ENCODE results near the gene DCTD. TPM values are rescaled to one million over a fixed set of nuclear protein-coding genes. Genes with fewer than 3 reads are reported as not detected.

Gene DCTD
- total RNA-seq, 1 experiment from 2014 or later = 113 TPM

DNA sequence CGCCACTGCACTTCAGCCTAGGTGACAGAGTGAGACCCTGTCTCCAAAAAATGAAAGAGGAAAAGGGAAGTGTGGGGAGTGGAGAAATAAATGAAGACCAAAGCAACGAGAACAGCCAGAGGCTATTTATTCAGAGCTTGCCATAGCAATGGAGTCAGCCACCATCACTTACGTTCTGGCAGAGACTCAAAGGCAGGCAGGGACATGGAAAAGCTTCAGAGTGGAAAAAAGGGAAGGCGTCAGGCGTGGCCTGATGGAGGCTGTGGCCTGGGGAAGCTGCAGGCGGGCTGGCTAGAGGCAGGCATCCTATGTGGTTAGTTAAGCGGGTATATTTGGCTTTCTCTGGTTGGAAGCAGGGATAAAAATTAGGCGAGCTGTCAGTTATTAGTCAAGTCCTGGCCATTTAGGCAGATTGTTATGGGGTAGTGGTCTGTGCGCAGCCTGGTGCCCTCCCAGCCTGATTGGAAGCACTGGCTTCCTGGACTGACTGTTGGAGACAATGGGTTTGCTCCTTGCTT is 73.3 kb downstream of the DCTD start:
- no peak for DNase-seq (ENCODE audit: low read depth)

DNA sequence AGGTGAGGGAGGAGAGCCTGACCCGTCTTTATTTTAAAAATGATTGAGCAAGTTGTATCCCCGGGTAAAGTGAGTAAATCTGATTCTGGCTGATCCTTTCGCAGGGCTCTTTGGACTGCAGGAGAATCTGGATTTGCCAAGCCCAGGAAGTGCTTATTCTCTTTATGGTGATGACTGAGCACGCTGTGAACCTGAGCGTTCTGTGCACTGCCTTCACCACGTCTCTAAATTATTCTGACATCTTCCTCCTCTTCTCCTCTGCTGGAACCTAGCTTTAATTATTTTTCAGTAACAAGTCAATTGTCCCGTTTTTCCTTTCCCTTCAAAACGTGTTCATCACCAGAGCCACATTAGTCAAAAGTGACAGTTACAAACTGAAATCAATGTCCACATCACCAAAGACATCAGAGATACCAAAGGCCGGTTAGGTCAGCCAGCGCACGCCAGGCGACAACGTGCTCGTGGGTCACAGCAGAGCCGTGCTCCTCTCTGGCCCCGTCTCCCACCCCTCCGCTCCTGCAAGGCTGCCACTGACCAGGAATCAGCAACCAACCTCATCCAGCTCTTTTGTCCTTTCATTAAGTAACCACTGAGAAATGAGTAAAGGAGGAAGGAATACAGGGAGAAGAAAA is 74.3 kb downstream of the DCTD start:
- DNase-seq (ENCODE audit: low read depth) = no peak

DNA sequence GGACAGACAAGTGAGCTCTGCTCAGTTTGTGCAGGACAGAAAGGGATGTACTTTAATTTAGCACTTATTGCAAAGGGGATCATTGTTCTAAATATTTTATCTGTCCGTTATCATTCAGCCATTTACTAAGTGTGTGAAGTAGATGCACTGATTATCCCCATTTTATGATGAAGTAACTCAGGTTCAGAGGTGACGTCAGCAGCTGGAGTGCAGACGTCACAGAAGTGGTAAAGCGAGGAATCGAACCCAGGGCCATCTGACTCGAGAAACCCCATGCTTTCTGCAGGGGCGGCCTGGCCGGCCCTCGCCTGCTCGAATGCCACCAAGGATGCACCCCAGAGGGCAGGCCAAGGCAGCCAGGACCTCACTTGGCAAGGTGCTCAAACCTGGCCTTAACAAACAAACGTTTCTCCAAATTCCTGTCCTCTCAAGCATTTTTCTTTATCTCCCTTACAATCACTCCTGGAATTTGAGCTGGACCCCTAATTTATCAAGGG is 75.0 kb downstream of the DCTD start:
- no peak for DNase-seq (ENCODE audit: low read depth)

DNA sequence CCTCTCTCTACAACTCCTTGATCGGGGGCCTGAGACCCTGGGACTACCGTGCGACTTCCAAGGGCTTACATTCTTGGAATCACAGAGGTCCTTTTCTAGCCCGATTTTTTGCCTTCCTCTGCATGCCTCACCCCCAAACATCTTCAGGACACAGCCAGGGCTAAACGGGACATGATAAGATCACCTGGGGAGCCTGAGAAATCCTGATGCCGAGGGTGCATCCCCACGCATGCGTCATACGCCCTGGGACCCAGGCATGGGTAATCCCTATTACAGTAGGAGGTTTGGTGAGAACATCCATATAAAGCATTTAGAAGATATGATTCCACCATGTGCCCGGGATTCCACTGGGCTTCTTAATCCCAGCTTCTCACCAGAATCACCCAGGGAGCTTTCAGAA is 77.1 kb downstream of the DCTD start:
- DNase-seq (ENCODE audit: low read depth) = no peak

Other genes starting within 250 kb of the DCTD start
- gene WWC2, start 181.9 kb upstream of the DCTD start, total RNA-seq (2014; rRNA removed; shearing (Covaris generic)) = 16.1 and 25.2 TPM in 2 replicates